K562 (cell line): Measurements from ENCODE around the gene PSAP. TPM values are rescaled to one million over a fixed set of nuclear protein-coding genes. Genes with fewer than 3 reads are reported as not detected.
A peak's percentile ranks its signal among the peaks of the same experiment; 100 is the strongest.

Experiments
- CBFA2T2 ChIP-seq: fragments of 450-650 bp; conservative IDR thresholded peaks from 2 replicates; pipeline ENCODE4 v1.6.1; 2017; ENCODE audit warnings: mild to moderate bottlenecking
- CBX8 ChIP-seq: fragments of 200-600 bp; sonication (generic); IDR thresholded peaks from 2 replicates; pipeline ENCODE4 v1.6.1; 2012; ENCODE audit warnings: borderline replicate concordance, mixed run types, low read depth, mild to moderate bottlenecking, moderate library complexity, mixed read lengths, low read length, control low read depth, inconsistent platforms; ENCODE audit not compliant: poor library complexity, severe bottlenecking; ENCODE audit errors: extremely low read depth
- DNMT1 ChIP-seq: fragments of 450-650 bp; IDR thresholded peaks from 2 replicates; pipeline ENCODE4 v1.6.1; 2016; ENCODE audit warnings: antibody characterized with exemption, mild to moderate bottlenecking
- E2F3 ChIP-seq: fragments of 250-450 bp; sonication (Bioruptor Pico); IDR thresholded peaks from 2 replicates; pipeline ENCODE4 v1.4.0; 2020; ENCODE audit warnings: mild to moderate bottlenecking
- FIP1L1 ChIP-seq: fragments of 200-400 bp; formaldehyde crosslinking; IDR thresholded peaks from 2 replicates; pipeline ENCODE4 v1.6.1; 2018; ENCODE audit warnings: mild to moderate bottlenecking, low read depth, low read length; ENCODE audit not compliant: poor library complexity, severe bottlenecking
- HSF4 ChIP-seq: fragments of 250-450 bp; sonication (Bioruptor Pico); IDR thresholded peaks from 2 replicates; pipeline ENCODE4 v2.1.2; 2022; ENCODE audit warnings: mild to moderate bottlenecking, moderate library complexity, borderline replicate concordance
- KLF16 ChIP-seq: IDR thresholded peaks from 2 replicates; pipeline ENCODE4 v1.6.1; 2016; ENCODE audit warnings: antibody characterized with exemption
- MCM2 ChIP-seq: fragments of 450-650 bp; IDR thresholded peaks from 2 replicates; pipeline ENCODE4 v1.6.1; 2017; ENCODE audit warnings: low read depth, mild to moderate bottlenecking
- MCM7 ChIP-seq, 2 experiments: fragments of 450-650 bp; IDR thresholded peaks; 2 replicates each; pipeline ENCODE4 v1.6.1; 2016 to 2018
- MEF2D ChIP-seq: conservative IDR thresholded peaks from 2 replicates; pipeline ENCODE4 v1.6.1; 2016; ENCODE audit warnings: low read depth, missing genetic modification characterization, missing compliant biosample characterization
- MTA3 ChIP-seq: fragments of 450-650 bp; formaldehyde crosslinking; IDR thresholded peaks from 2 replicates; pipeline ENCODE4 v1.6.1; 2017; ENCODE audit warnings: mild to moderate bottlenecking, borderline replicate concordance
- PYGO2 ChIP-seq: fragments of 450-650 bp; IDR thresholded peaks from 2 replicates; pipeline ENCODE4 v1.6.1; 2016; ENCODE audit warnings: mild to moderate bottlenecking, missing genetic modification characterization, moderate library complexity, missing compliant biosample characterization
- RBFOX2 ChIP-seq: fragments of 200-400 bp; formaldehyde crosslinking; IDR thresholded peaks from 2 replicates; pipeline ENCODE4 v1.6.1; 2017; ENCODE audit warnings: low read depth, mild to moderate bottlenecking, low read length, moderate library complexity
- RHOXF2B ChIP-seq: fragments of 250-450 bp; sonication (Bioruptor Pico); conservative IDR thresholded peaks from 2 replicates; pipeline ENCODE4 v1.5.1; 2021
- RNF2 ChIP-seq: sonication (generic); IDR thresholded peaks from 2 replicates; pipeline ENCODE4 v1.6.1; 2016
- SMAD4 ChIP-seq: fragments of 250-450 bp; sonication (Bioruptor Pico); conservative IDR thresholded peaks from 2 replicates; pipeline ENCODE4 v1.8.0; 2021; ENCODE audit warnings: inconsistent platforms, mild to moderate bottlenecking, moderate library complexity
- SMARCA4 ChIP-seq: fragments of 450-650 bp; IDR thresholded peaks from 2 replicates; pipeline ENCODE4 v1.6.1; 2016
- SMARCE1 ChIP-seq: fragments of 450-650 bp; IDR thresholded peaks from 2 replicates; pipeline ENCODE4 v1.7.1; 2016; ENCODE audit warnings: mild to moderate bottlenecking
- ZNF263 ChIP-seq: sonication (generic); formaldehyde crosslinking; IDR thresholded peaks from 2 replicates; pipeline ENCODE4 v1.8.0; 2022; ENCODE audit warnings: mild to moderate bottlenecking, missing genetic modification reagents, borderline replicate concordance
- ZNF644 ChIP-seq: fragments of 200-800 bp; sonication (Bioruptor generic); IDR thresholded peaks from 2 replicates; pipeline ENCODE4 v1.6.1; 2016; ENCODE audit warnings: low read depth, missing genetic modification characterization, missing compliant biosample characterization
- ZNF75A ChIP-seq: fragments of 450-650 bp; formaldehyde crosslinking; IDR thresholded peaks from 2 replicates; pipeline ENCODE4 v1.4.0; 2020; ENCODE audit warnings: mild to moderate bottlenecking
- polyA plus RNA-seq, 8 experiments: library from polyadenylated mRNA; depleted of rRNA in 4 of 8; stranded (reverse) in 5 of 8; unstranded in 3 of 8; fragments of >200 nt; fragmentation: Nextera tagmentation in 2 of 8; fragmentation: Illumina TruSeq in 1 of 8; extraction: Ambion mirVana in 2 of 8; extraction: Trizol in 1 of 8; gene quantifications; 2 replicates each; pipeline versions ENCODE4 v1.2.1 to v1.2.3, GENCODE V29; 2011 to 2014; ENCODE audit warnings: inconsistent platforms in 1 of 8, missing spikeins in 1 of 8
- total RNA-seq, 7 experiments: library from RNA; depleted of rRNA in 6 of 7; stranded (reverse); fragments of >200 nt in 6 of 7; fragmentation: Illumina TruSeq in 2 of 7; extraction: Trizol in 2 of 7; gene quantifications; 2 replicates each; pipeline versions ENCODE4 v1.2.1 to v1.2.3, GENCODE V29; 2011 to 2021; ENCODE audit warnings: low replicate concordance in 1 of 7
- TF ChIP-seq, protein P1 (sequence below), 2 experiments: fragments of 450-650 bp; conservative IDR thresholded peaks; 2 replicates each; pipeline ENCODE4 v1.6.1; 2017; ENCODE audit warnings: mild to moderate bottlenecking in 2 of 2, moderate library complexity in 2 of 2
- TF ChIP-seq, protein P2 (sequence below), 2 experiments: IDR thresholded peaks in 1 of 2; conservative IDR thresholded peaks in 1 of 2; 2 replicates each; pipeline ENCODE4 v1.6.1; 2016; ENCODE audit warnings: low read depth in 2 of 2, mild to moderate bottlenecking in 1 of 2, missing compliant biosample characterization in 1 of 2, missing genetic modification characterization in 1 of 2, moderate library complexity in 1 of 2
- TF ChIP-seq, protein P3 (sequence below): fragments of 450-650 bp; IDR thresholded peaks from 2 replicates; pipeline ENCODE4 v1.6.1; 2018; ENCODE audit warnings: mild to moderate bottlenecking, low read depth; ENCODE audit not compliant: partially characterized antibody

Gene PSAP
- total and polyA plus RNA-seq, 9 of the 15 experiments (the other 6 are each of a cell fraction or from before 2014, with no cell fraction given): 245 to 700 (median 429) TPM

DNA sequence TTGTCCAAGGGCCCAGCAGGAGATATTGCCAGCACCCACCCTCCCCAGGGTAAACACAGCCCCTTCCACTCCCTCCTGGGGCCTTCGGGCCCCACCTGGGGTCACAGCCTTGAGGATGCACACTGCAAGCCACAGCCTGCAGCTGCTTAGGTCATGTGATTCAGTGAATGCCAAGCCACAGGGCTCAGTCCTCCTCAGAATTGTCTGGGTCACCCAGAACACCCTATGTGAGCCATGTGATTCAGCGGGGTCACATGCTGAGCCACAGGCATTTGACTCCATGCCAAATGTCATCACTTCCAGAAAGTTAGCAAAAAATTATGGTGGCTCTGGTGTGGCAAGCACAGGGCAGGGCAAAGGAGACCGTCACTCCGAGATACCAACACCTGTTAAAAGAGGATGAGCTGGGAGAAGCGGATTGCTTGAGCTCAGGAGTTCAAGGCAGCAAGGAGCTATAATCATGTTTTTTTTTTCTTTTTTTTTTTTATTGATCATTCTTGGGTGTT, 17.2 kb upstream of the PSAP start (continued):
- TF ChIP-seq SMAD4 (CRISPR knock-in tag): peak; percentile 84; the same call in 1 of the 2 replicates
- no peak for TF ChIP-seq E2F3 (CRISPR knock-in tag)
- no peak for TF ChIP-seq RBFOX2
- TF ChIP-seq, protein P1, sequence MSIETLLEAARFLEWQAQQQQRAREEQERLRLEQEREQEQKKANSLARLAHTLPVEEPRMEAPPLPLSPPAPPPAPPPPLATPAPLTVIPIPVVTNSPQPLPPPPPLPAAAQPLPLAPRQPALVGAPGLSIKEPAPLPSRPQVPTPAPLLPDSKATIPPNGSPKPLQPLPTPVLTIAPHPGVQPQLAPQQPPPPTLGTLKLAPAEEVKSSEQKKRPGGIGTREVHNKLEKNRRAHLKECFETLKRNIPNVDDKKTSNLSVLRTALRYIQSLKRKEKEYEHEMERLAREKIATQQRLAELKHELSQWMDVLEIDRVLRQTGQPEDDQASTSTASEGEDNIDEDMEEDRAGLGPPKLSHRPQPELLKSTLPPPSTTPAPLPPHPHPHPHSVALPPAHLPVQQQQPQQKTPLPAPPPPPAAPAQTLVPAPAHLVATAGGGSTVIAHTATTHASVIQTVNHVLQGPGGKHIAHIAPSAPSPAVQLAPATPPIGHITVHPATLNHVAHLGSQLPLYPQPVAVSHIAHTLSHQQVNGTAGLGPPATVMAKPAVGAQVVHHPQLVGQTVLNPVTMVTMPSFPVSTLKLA (conservative IDR thresholded peaks at IDR 0.05): no peak
- TF ChIP-seq SMARCA4: peak; percentile 67; the same call in 1 of the 2 replicates
- TF ChIP-seq ZNF644 (tag): peak; percentile 47; the same call in 1 of the 2 replicates
- no peak for TF ChIP-seq PYGO2
- TF ChIP-seq, protein P2, sequence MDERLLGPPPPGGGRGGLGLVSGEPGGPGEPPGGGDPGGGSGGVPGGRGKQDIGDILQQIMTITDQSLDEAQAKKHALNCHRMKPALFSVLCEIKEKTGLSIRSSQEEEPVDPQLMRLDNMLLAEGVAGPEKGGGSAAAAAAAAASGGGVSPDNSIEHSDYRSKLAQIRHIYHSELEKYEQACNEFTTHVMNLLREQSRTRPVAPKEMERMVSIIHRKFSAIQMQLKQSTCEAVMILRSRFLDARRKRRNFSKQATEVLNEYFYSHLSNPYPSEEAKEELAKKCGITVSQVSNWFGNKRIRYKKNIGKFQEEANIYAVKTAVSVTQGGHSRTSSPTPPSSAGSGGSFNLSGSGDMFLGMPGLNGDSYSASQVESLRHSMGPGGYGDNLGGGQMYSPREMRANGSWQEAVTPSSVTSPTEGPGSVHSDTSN (CRISPR knock-in tag; IDR thresholded peaks at IDR 0.05; ENCODE audit: low read depth): no peak
- TF ChIP-seq, protein P2 (tag; conservative IDR thresholded peaks at IDR 0.05; ENCODE audit: low read depth): peak; percentile 65
- TF ChIP-seq RHOXF2B: no peak
- no peak for TF ChIP-seq DNMT1
- no peak for TF ChIP-seq ZNF263
- TF ChIP-seq SMARCE1: peak; percentile 63
- TF ChIP-seq CBFA2T2: peak; percentile 71
- no peak for TF ChIP-seq RNF2
- no peak for TF ChIP-seq FIP1L1
- TF ChIP-seq, protein P3, sequence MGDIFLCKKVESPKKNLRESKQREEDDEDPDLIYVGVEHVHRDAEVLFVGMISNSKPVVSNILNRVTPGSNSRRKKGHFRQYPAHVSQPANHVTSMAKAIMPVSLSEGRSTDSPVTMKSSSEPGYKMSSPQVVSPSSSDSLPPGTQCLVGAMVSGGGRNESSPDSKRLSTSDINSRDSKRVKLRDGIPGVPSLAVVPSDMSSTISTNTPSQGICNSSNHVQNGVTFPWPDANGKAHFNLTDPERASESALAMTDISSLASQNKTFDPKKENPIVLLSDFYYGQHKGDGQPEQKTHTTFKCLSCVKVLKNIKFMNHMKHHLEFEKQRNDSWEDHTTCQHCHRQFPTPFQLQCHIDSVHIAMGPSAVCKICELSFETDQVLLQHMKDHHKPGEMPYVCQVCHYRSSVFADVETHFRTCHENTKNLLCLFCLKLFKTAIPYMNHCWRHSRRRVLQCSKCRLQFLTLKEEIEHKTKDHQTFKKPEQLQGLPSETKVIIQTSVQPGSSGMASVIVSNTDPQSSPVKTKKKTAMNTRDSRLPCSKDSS: no peak
- TF ChIP-seq CBX8: no peak
- peak; percentile 68; the same call in 1 of the 2 replicates for TF ChIP-seq MTA3
- TF ChIP-seq ZNF75A (CRISPR knock-in tag): no peak
- no peak for TF ChIP-seq KLF16
- TF ChIP-seq MCM7 (IDR thresholded peaks at IDR 0.05): no peak
- no peak for TF ChIP-seq HSF4 (CRISPR knock-in tag)
- peak; percentile 79; the same call in 1 of the 2 replicates for TF ChIP-seq MEF2D (tag)
- TF ChIP-seq MCM2: no peak
